DOHH2 (cell line): Measurements from ENCODE around the gene FOXP4.

ENCODE experiments used
- EZH2phosphoT487 ChIP-seq: fragments of 200-600 bp; sonication (generic); IDR thresholded peaks from 2 replicates; pipeline ENCODE4 v1.6.1; 2017; ENCODE audit warnings: borderline replicate concordance, mild to moderate bottlenecking, antibody characterized with exemption, low read length, moderate library complexity, mixed read lengths
- TF ChIP-seq, protein P1 (sequence below): fragments of 200-600 bp; sonication (generic); IDR thresholded peaks from one replicate; pipeline ENCODE4 v1.5.1; 2014; ENCODE audit warnings: antibody characterized with exemption, mild to moderate bottlenecking, low read depth, low read length; ENCODE audit not compliant: poor library complexity, severe bottlenecking

DNA sequence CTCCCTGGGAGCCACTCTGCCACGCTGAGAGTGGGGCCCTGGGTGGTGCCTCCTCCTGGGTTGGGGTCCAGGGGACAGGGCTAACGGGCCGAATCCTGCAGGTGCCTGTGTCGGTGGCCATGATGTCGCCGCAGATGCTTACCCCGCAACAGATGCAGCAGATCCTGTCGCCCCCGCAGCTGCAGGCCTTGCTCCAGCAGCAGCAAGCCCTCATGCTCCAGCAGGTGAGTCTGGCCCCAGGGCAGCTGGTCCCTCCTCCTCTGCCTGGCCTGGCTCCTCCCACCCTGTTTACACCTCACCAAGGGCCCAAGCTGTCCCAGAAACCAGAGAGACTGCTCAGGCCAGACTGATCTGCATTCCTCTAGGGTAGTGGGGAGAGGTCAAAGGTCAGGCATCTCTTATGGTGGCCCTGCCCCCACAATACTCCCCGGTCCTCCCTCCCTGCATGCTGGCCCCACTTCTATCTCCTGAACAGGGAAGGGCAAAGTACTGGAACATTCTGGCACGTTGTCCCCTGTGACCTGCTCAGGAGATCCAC is 38.6 kb downstream of the FOXP4 start:
- TF ChIP-seq, protein P1, sequence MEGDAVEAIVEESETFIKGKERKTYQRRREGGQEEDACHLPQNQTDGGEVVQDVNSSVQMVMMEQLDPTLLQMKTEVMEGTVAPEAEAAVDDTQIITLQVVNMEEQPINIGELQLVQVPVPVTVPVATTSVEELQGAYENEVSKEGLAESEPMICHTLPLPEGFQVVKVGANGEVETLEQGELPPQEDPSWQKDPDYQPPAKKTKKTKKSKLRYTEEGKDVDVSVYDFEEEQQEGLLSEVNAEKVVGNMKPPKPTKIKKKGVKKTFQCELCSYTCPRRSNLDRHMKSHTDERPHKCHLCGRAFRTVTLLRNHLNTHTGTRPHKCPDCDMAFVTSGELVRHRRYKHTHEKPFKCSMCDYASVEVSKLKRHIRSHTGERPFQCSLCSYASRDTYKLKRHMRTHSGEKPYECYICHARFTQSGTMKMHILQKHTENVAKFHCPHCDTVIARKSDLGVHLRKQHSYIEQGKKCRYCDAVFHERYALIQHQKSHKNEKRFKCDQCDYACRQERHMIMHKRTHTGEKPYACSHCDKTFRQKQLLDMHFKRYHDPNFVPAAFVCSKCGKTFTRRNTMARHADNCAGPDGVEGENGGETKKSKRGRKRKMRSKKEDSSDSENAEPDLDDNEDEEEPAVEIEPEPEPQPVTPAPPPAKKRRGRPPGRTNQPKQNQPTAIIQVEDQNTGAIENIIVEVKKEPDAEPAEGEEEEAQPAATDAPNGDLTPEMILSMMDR = no peak
- no peak for TF ChIP-seq EZH2phosphoT487
